Stimulated activated CD8-positive, alpha-beta memory T cell treated with anti-CD3 and anti-CD28 coated beads, Interleukin-7, amount 100 ng/mL, for 1 hour (primary cell): Measurements from ENCODE around the gene ZBTB16.

Source experiments
- DNase-seq, 2 donors: peaks; one replicate each; pipeline ENCODE4 v3.0.0-alpha.2; 2020; ENCODE audit warnings: low read depth in 2 of 2

ZBTB16 gene

GRCh38 chr11:114260077-114260476 is 200.6 kb downstream of the ZBTB16 start:
- DNase-seq, result no peak

GRCh38 chr11:114260483-114260882 is 201.0 kb downstream of the ZBTB16 start:
- no peak for DNase-seq

GRCh38 chr11:114261791-114262190 is 202.3 kb downstream of the ZBTB16 start:
- no peak for DNase-seq

- no peak for DNase-seq
These were observed 203.4 kb downstream of the ZBTB16 start for GRCh38 chr11:114262681-114263512.

- DNase-seq, result no peak
These were observed 204.1 kb downstream of the ZBTB16 start for GRCh38 chr11:114263513-114264170.

GRCh38 chr11:114264381-114264780 is 204.9 kb downstream of the ZBTB16 start:
- no peak for DNase-seq

GRCh38 chr11:114265122-114265878 is 205.8 kb downstream of the ZBTB16 start:
- no peak for DNase-seq

GRCh38 chr11:114269498-114269897 is 210.0 kb downstream of the ZBTB16 start:
- DNase-seq, result no peak

- no peak for DNase-seq
These were observed 211.2 kb downstream of the ZBTB16 start for GRCh38 chr11:114270531-114271270.

- no peak for DNase-seq
These were observed 211.8 kb downstream of the ZBTB16 start for GRCh38 chr11:114271316-114271715.

- no peak for DNase-seq
These were observed 212.8 kb downstream of the ZBTB16 start for GRCh38 chr11:114272311-114272710.

GRCh38 chr11:114273071-114273470 is 213.6 kb downstream of the ZBTB16 start:
- DNase-seq, result no peak

- DNase-seq, result no peak
These were observed 214.6 kb downstream of the ZBTB16 start for GRCh38 chr11:114273890-114274635.

- DNase-seq, result no peak
These were observed 215.1 kb downstream of the ZBTB16 start for GRCh38 chr11:114274637-114275036.

GRCh38 chr11:114275280-114275679 is 215.8 kb downstream of the ZBTB16 start:
- DNase-seq, result no peak

- DNase-seq, result no peak
These were observed 216.6 kb downstream of the ZBTB16 start for GRCh38 chr11:114276077-114276476.

GRCh38 chr11:114277637-114278341 is 218.3 kb downstream of the ZBTB16 start:
- DNase-seq, result no peak

GRCh38 chr11:114278342-114279065 is 219.0 kb downstream of the ZBTB16 start:
- no peak for DNase-seq

GRCh38 chr11:114279792-114280546 is 220.5 kb downstream of the ZBTB16 start:
- DNase-seq, result no peak
